Mesothelial cell of epicardium (in vitro differentiated cells): ENCODE measurements around the gene OR1S1. TPM values are rescaled to one million over a fixed set of nuclear protein-coding genes. Genes with fewer than 3 reads are reported as not detected.
"Not testable (repeated sequence)": the region's sequence is repeated elsewhere in the genome, so short reads cannot be mapped to it uniquely, and the experiment has no call there.

Source experiments
- DNase-seq, 2 experiments: peaks; one replicate each; pipeline ENCODE4 v3.0.0; 2021; ENCODE audit warnings: low spot score in 2 of 2; ENCODE audit not compliant: unreplicated experiment in 2 of 2
- H3K27ac Mint-ChIP-seq: 2 replicates; pipeline ENCODE4 v1.8.0; 2021; ENCODE audit warnings: mixed read lengths
- H3K27me3 Mint-ChIP-seq: 2 replicates; pipeline ENCODE4 v1.8.0; 2021; ENCODE audit warnings: low read depth, mixed read lengths
- H3K36me3 Mint-ChIP-seq: 2 replicates; pipeline ENCODE4 v1.8.0; 2021; ENCODE audit warnings: mixed read lengths
- H3K4me1 Mint-ChIP-seq: 2 replicates; pipeline ENCODE4 v1.8.0; 2021; ENCODE audit warnings: mixed read lengths
- H3K4me3 Mint-ChIP-seq: 2 replicates; pipeline ENCODE4 v1.8.0; 2021; ENCODE audit warnings: mild to moderate bottlenecking, moderate library complexity, mixed read lengths
- H3K9me3 Mint-ChIP-seq: 2 replicates; pipeline ENCODE4 v1.8.0; 2021; ENCODE audit warnings: mixed read lengths
- total RNA-seq: library from RNA; stranded (reverse); gene quantifications from 3 replicates; pipeline ENCODE4 v1.2.1, GENCODE V29; 2021
- TF ChIP-seq, protein P1 (sequence below): fragments of 200-600 bp; sonication (generic); IDR thresholded peaks from one replicate; pipeline ENCODE4 v1.5.0; 2021; ENCODE audit warnings: antibody characterized with exemption; ENCODE audit not compliant: unreplicated experiment

Gene OR1S1
- not detected in 3 replicates for total RNA-seq

DNA sequence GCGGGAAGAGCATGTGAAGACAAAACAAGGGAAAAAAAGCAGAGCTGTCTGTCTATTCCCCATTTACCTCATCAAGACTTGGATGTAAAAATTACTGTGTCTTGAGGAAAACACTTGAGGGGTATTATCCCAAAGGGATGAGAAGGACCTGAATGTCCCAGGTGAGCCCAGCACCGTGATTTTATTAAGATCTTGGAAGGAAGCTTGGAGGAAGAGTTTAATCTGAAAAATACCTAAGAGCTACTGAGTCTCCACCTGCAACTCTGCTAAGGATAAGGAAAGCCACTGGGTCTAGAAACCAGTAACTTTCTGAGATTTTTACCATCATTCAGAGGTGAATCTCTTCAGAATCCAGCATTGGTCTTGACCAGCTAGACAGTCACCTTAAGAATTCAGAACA lies at the start of gene OR1S1:
TSS of gene OR1S1 (plus strand) at position 301 of the 400 bp plus-strand sequence.
- not testable (repeated sequence) for DNase-seq, H3K4me3 Mint-ChIP-seq, H3K27ac Mint-ChIP-seq, H3K9me3 Mint-ChIP-seq, H3K4me1 Mint-ChIP-seq, H3K27me3 Mint-ChIP-seq, H3K36me3 Mint-ChIP-seq

GRCh38 chr11:58164389-58164788 lies 48.1 kb upstream of the OR1S1 start:
- no peak overlapping the region for H3K4me3 Mint-ChIP-seq
- no peak for DNase-seq
- H3K9me3 Mint-ChIP-seq, result peaks cover 3% of the 10 kb centered on the region
- peaks cover 12% of the 10 kb centered on the region for H3K4me1 Mint-ChIP-seq
- peaks cover 11% of the 10 kb centered on the region for H3K27me3 Mint-ChIP-seq
- no peaks in the 10 kb centered on the region for H3K36me3 Mint-ChIP-seq
- H3K27ac Mint-ChIP-seq, result no peak overlapping the region
- TF ChIP-seq, protein P1, sequence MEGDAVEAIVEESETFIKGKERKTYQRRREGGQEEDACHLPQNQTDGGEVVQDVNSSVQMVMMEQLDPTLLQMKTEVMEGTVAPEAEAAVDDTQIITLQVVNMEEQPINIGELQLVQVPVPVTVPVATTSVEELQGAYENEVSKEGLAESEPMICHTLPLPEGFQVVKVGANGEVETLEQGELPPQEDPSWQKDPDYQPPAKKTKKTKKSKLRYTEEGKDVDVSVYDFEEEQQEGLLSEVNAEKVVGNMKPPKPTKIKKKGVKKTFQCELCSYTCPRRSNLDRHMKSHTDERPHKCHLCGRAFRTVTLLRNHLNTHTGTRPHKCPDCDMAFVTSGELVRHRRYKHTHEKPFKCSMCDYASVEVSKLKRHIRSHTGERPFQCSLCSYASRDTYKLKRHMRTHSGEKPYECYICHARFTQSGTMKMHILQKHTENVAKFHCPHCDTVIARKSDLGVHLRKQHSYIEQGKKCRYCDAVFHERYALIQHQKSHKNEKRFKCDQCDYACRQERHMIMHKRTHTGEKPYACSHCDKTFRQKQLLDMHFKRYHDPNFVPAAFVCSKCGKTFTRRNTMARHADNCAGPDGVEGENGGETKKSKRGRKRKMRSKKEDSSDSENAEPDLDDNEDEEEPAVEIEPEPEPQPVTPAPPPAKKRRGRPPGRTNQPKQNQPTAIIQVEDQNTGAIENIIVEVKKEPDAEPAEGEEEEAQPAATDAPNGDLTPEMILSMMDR, result no peak

GRCh38 chr11:58164990-58165389 lies 47.5 kb upstream of the OR1S1 start:
- Mint-ChIP-seq H3K9me3 (no peaks in the 10 kb centered on the region), H3K36me3 (no peaks in the 10 kb centered on the region), H3K4me3 (no peak overlapping the region), H3K27ac (no peak overlapping the region), H3K4me1 (peaks cover 12% of the 10 kb centered on the region), H3K27me3 (peaks cover 11% of the 10 kb centered on the region)
- TF ChIP-seq, protein P1, result no peak
- DNase-seq, result no peak

DNA sequence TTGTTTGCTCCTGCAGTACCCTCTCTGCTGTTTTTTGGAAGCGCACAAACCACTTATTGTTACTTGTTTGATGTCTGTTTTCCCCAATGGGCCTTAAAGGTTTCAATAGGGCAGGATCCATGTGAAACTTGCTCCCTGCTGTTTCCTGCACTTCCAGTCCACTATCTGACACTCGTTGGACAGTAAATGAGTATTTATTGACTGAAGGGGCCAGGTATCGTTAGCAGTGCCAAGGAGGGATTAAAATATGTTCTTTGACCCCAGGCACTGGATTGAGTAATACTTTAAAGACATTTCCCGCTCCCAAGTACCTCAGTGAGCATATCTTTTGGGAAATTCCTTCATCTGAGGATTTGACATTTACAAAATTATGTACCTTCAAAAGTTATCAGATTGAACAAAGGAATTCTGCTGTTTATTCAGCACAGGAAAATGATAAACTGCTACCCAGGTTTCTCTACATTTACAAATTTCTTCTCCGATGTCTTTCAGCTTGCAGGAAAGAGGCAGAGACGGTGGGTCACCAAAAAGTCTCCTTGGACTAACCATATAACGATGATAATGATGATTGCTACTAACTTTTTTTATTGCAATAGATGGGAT lies 46.9 kb upstream of the OR1S1 start:
- Mint-ChIP-seq H3K4me1 (peaks cover 12% of the 10 kb centered on the region), H3K36me3 (no peaks in the 10 kb centered on the region), H3K27ac (no peak overlapping the region), H3K27me3 (peaks cover 11% of the 10 kb centered on the region), H3K9me3 (no peaks in the 10 kb centered on the region), H3K4me3 (no peak overlapping the region)
- TF ChIP-seq, protein P1, result no peak
- DNase-seq, result no peak

- Mint-ChIP-seq H3K9me3 (no peaks in the 10 kb centered on the region), H3K27ac (no peak overlapping the region), H3K4me1 (no peaks in the 10 kb centered on the region), H3K4me3 (no peak overlapping the region), H3K27me3 (no peaks in the 10 kb centered on the region), H3K36me3 (no peaks in the 10 kb centered on the region)
- TF ChIP-seq, protein P1, result no peak
- DNase-seq, result no peak
Measured at GRCh38 chr11:58177409-58178054, 35.0 kb upstream of the OR1S1 start.

DNA sequence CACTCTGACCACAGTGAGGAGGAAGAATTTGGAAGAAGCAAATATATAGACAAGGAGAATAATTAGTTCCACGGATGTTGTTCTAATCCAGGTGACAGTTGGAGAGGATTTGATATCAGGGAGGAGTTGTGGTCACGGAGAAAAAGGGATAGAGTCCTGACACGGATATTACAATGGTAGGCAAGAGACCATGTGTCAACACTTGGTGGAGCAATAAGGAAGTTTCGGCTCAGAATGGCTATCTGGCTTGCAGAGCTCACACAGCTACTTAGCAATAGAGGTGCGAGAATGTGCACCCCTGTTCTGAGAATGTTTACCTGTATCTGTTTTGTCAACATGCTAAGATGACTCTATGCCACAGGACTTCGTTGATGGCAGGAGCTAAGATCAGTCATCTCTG lies 34.1 kb upstream of the OR1S1 start:
- no peaks in the 10 kb centered on the region for H3K36me3 Mint-ChIP-seq
- no peaks in the 10 kb centered on the region for H3K27me3 Mint-ChIP-seq
- TF ChIP-seq, protein P1, result no peak
- H3K27ac Mint-ChIP-seq, result no peak overlapping the region
- H3K9me3 Mint-ChIP-seq, result no peaks in the 10 kb centered on the region
- DNase-seq, result no peak
- no peak overlapping the region for H3K4me3 Mint-ChIP-seq
- H3K4me1 Mint-ChIP-seq, result no peaks in the 10 kb centered on the region
